CD4-positive, alpha-beta T cell treated with Interleukin-17A for 1 hour (primary cell): ENCODE results near the gene VPS33B.
A peak's percentile ranks its signal among the peaks of the same experiment; 100 is the strongest.
"Not testable (repeated sequence)": the region's sequence is repeated elsewhere in the genome, so short reads cannot be mapped to it uniquely, and the experiment has no call there.

Experiments
- DNase-seq: peaks from one replicate; pipeline ENCODE4 v3.0.0-alpha.2; 2020

VPS33B gene

GRCh38 chr15:91022075-91022831, at the start of gene VPS33B:
VPS33B (minus strand) TSS chr15:91022594; CDS start chr15:91022249, 345 bp downstream.
- peak; percentile 89 for DNase-seq

DNA sequence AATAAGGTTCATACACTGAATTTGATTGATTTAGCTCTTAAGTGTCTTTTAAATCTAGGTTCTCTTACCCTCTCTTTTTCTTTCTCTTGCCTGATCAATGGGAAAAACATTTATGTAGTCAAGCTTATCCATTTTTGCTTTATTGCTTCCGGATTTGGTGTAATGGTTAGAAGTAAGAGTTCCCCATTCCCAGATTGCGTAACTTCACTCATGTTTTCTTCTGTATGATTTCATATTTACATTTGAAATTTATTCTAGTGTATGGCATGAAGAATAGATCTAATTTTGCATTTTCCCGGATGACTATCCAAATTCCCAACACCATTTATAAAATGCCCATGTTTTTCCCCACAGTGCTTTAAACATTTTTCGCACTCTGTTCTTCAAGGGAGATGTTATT, 49.8 kb upstream of the VPS33B start:
- DNase-seq = no peak

GRCh38 chr15:91070872-91071271, 48.5 kb upstream of the VPS33B start:
- no peak for DNase-seq

- DNase-seq = no peak
Observed at GRCh38 chr15:91068966-91069365, 46.6 kb upstream of the VPS33B start.

- DNase-seq = no peak
Observed at GRCh38 chr15:91068436-91068835, 46.0 kb upstream of the VPS33B start.

GRCh38 chr15:91067036-91067435, 44.6 kb upstream of the VPS33B start:
- DNase-seq = no peak

DNA sequence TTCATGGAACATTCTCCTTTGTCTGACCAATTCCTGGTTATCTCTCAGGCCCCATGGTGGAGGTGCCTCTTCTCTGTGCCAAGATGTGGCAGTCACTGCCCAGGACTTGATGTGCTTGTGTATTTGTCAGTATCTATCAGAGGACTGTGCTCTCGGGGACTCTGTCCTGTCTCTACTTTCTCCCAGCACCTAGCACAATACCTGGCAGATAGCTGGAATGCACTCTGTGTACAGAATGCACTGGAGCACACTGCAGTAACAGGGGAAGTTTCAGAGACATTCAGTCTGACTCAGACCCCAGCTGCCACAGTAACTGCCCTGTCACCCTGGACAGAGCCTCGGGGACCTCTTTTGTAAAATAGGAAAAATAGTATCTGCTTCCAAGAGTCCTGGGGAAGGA, 43.1 kb upstream of the VPS33B start:
- DNase-seq = no peak

- no peak for DNase-seq
Observed at GRCh38 chr15:91061997-91062396, 39.6 kb upstream of the VPS33B start.

GRCh38 chr15:91061230-91061629, 38.8 kb upstream of the VPS33B start:
- no peak for DNase-seq

- peak; percentile 43 for DNase-seq
Observed at GRCh38 chr15:91055548-91056331, 33.3 kb upstream of the VPS33B start.

GRCh38 chr15:91054816-91055215, 32.4 kb upstream of the VPS33B start:
- no peak for DNase-seq

DNA sequence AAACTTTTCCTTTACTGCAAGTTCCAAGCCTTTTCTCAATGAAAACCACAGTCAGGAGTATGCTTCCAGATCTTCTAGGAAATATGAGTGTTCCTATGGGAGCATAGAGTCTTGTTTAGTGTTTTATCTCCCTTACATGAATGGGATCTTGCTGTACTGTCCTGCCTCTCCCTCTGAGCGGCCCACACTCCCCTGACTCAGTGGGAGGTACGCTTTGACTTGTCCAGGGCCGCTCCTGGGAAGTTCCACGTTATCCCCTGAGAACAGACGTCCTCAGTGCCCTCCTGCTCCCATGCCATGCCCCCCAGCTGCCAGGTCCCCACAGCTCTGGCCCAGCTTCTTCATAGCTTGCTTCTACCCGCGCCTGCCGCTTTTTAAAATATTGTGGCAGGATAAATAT, 28.9 kb upstream of the VPS33B start:
- DNase-seq = no peak

DNA sequence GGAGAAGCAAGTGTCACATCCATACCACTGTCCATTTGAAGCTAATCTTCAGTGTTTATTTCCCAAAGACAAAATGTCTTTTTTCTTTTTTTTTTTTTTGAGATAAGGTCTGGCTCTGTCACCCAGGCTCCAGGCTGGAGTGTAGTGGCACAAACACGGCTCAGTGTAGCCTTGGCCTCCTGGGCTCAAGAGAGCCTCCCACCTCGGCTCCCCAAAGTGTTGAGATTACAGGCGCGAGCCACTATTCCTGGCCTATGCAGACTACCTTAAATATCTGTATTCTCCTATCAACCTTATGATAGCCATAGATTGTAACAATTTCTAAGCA, 27.7 kb upstream of the VPS33B start:
- DNase-seq = no peak

- DNase-seq = peak; percentile 77
Observed at GRCh38 chr15:91049378-91050127, 27.2 kb upstream of the VPS33B start.

- peak; percentile 26 for DNase-seq
Observed at GRCh38 chr15:91047545-91048199, 25.3 kb upstream of the VPS33B start.

- DNase-seq = not testable (repeated sequence)
Observed at GRCh38 chr15:91046056-91046455, 23.7 kb upstream of the VPS33B start.

DNA sequence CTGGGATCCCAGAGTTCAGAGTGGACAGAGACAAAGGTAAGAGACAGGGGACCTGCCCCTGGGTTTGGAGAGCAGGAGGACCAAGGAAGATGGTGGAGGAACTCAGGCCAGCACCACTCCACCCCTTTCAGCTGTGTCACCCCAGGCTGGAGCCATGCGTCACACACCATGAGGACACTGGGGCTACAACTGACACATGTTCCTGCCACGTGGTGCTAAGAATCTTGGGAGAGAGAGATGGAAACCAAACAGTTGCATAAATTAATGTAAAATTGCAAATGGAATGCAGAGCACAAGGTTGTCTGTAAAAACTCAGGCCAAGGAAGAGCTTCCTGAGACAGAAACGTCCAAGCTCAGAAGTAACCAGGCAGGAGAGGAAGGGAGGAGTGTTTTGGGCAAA, 22.7 kb upstream of the VPS33B start:
- DNase-seq = no peak

GRCh38 chr15:91043202-91043874, 20.9 kb upstream of the VPS33B start:
- DNase-seq = no peak

- DNase-seq = no peak
Observed at GRCh38 chr15:91040856-91041255, 18.5 kb upstream of the VPS33B start.

DNA sequence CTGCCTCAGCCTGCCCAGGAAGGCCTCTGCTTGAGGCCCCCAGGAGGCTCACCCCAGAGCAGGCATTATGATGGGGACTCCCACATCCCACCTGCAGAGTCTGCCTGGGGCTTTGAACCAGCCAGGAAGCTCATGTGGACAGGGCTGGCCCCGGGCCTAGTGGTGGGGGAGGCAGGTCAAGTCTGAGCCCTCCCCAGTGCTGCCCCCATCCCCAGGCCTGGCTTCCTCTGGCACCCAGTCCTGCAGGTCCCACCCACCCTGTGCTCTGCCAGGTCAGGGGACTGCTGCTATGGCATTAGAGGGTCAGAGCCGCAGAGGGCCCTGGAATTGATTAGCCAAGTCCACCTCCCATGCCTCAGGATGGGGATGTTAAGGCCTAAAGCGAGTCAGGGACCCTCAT, 17.6 kb upstream of the VPS33B start:
- no peak for DNase-seq

DNA sequence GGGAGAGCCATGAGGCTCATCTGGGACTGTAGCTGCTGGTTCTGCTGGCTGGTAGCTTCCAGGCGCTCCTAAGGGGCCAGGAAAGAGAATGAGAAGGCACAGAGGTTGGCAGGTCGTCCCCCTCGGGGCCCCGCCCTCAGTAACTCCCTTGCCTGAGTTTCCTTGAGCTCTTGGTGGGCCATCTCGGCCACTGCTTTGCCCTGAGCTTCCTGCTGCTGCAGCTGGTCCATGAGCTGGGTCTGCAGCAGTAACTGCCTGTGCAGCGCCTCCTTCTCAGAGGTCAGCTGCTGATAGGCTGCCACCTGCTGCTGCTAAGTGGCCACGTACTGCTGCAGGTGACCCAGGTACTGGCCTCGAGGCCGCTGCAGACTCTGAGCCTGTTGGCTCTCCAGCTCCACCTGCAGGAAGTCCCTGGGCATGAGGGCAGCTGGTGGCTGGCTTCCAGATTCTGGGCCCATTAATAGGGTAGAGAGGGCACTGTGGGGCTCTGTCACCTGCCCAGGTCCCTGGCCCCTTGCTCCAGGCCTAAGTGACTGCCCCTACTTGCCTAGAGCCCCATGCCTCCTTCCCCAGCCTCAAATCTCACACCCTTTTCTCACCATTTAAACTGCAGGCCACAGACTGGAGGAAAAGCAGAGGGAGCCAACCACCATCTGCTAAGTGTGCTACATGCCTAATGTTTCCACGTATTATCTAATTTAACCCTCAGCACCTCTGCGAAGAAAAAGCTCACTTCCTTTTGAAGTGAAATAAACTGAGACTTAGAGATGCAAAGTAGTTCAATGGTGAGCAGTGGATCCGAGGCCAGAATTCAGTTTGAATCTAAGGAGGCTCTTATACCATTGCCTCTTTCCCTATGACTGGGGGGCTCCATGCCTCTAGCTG, 10.8 kb upstream of the VPS33B start:
- peak; percentile 63 for DNase-seq

- DNase-seq = no peak
Observed at GRCh38 chr15:91031796-91032195, 9.4 kb upstream of the VPS33B start.
